IMR-90 (cell line): ENCODE measurements around the gene CUBN. TPM values are rescaled to one million over a fixed set of nuclear protein-coding genes. Genes with fewer than 3 reads are reported as not detected.

Experiments used
- ATAC-seq: fragments of 200-7000 bp; cut with Tn5 transposase; 2 replicates; pipeline ENCODE4 v1.9.1; 2020; ENCODE audit warnings: low read depth, mild to moderate bottlenecking, moderate library complexity
- BruUV-seq: library from RNA; stranded (reverse); fragments of 400-500 nt; replicated peaks from 2 replicates; lab custom pipeline; 2021; lab: Mats Ljungman, UMichigan
- CTCF ChIA-PET: fragments of 300-600 bp; formaldehyde crosslinking; extraction: SDS; loops from one replicate; lab custom pipeline; 2021; ENCODE audit warnings: antibody characterized with exemption; lab: Yijun Ruan, JAX
- POLR2A ChIA-PET: fragments of 300-600 bp; sonication (Branson Sonifier 250); formaldehyde crosslinking; loops from one replicate; lab custom pipeline; 2022; ENCODE audit warnings: antibody characterized with exemption; ENCODE audit not compliant: unreplicated experiment; lab: Charles Lee
- DNase-seq: peaks from one replicate; pipeline ENCODE4 v3.0.0; 2013
- H2AFZ ChIP-seq: replicated peaks from 2 replicates; pipeline ENCODE3; 2013; ENCODE audit warnings: low read length, mild to moderate bottlenecking; ENCODE audit not compliant: poor library complexity
- H2AK5ac ChIP-seq: 2 replicates; pipeline ENCODE4 v1.6.1; 2013; ENCODE audit warnings: low read depth, low read length, inconsistent platforms
- H2AK9ac ChIP-seq: replicated peaks from 2 replicates; pipeline ENCODE3; 2013; ENCODE audit warnings: mild to moderate bottlenecking, low read depth, low read length, moderate library complexity; ENCODE audit not compliant: poor library complexity
- H2BK120ac ChIP-seq: 2 replicates; pipeline ENCODE4 v1.6.1; 2013; ENCODE audit warnings: low read depth, low read length, inconsistent platforms
- H2BK15ac ChIP-seq: 3 replicates; pipeline ENCODE4 v1.6.1; 2013; ENCODE audit warnings: low read depth, low read length, inconsistent platforms
- H2BK20ac ChIP-seq: 2 replicates; pipeline ENCODE4 v1.6.1; 2013; ENCODE audit warnings: low read depth, mild to moderate bottlenecking, inconsistent platforms, low read length, moderate library complexity
- H2BK5ac ChIP-seq: 2 replicates; pipeline ENCODE4 v1.6.1; 2013; ENCODE audit warnings: mild to moderate bottlenecking, low read depth, low read length, inconsistent platforms; ENCODE audit not compliant: poor library complexity, severe bottlenecking
- H3K14ac ChIP-seq: replicated peaks from 2 replicates; pipeline ENCODE4 v1.6.1; 2013; ENCODE audit warnings: low read depth, low read length, inconsistent platforms
- H3K18ac ChIP-seq: 2 replicates; pipeline ENCODE4 v1.6.1; 2013; ENCODE audit warnings: low read depth, low read length, control low read depth
- H3K23ac ChIP-seq: 2 replicates; pipeline ENCODE4 v1.6.1; 2013; ENCODE audit warnings: low read depth, low read length, inconsistent platforms
- H3K27ac ChIP-seq: 2 replicates; pipeline ENCODE4 v1.5.1; 2013; ENCODE audit warnings: mild to moderate bottlenecking, control low read depth, low read length; ENCODE audit not compliant: insufficient read depth
- H3K27me3 ChIP-seq: 2 replicates; pipeline ENCODE4 v1.6.1; 2013; ENCODE audit warnings: low read length; ENCODE audit not compliant: control insufficient read depth, insufficient read depth
- H3K36me3 ChIP-seq: 2 replicates; pipeline ENCODE4 v1.6.1; 2013; ENCODE audit warnings: low read length, mixed read lengths; ENCODE audit not compliant: control insufficient read depth, insufficient read depth
- H3K4ac ChIP-seq: 2 replicates; pipeline ENCODE4 v1.6.1; 2013; ENCODE audit warnings: low read depth, low read length, inconsistent platforms
- H3K4me1 ChIP-seq: 2 replicates; pipeline ENCODE4 v1.6.1; 2013; ENCODE audit warnings: low read length, mixed read lengths; ENCODE audit not compliant: control insufficient read depth, insufficient read depth
- H3K4me2 ChIP-seq: 2 replicates; pipeline ENCODE4 v1.6.1; 2013; ENCODE audit warnings: low read depth, mild to moderate bottlenecking, control low read depth, low read length, moderate library complexity
- H3K4me3 ChIP-seq: 2 replicates; pipeline ENCODE4 v1.5.1; 2013; ENCODE audit warnings: low read depth, mild to moderate bottlenecking, control low read depth, low read length, moderate library complexity; ENCODE audit not compliant: insufficient read depth
- H3K56ac ChIP-seq: 2 replicates; pipeline ENCODE4 v1.6.1; 2013; ENCODE audit warnings: low read length, inconsistent platforms; ENCODE audit not compliant: insufficient read depth; ENCODE audit errors: extremely low read depth
- H3K79me1 ChIP-seq, 2 experiments: 2 replicates each; pipeline ENCODE4 v1.6.1; 2013; ENCODE audit warnings: low read length in 2 of 2, inconsistent platforms in 1 of 2, low read depth in 1 of 2
- H3K9ac ChIP-seq: 2 replicates; pipeline ENCODE4 v1.6.1; 2013; ENCODE audit warnings: low read depth, low read length, control low read depth
- H3K9me1 ChIP-seq: 2 replicates; pipeline ENCODE4 v1.6.1; 2013; ENCODE audit warnings: low read length, inconsistent platforms; ENCODE audit not compliant: insufficient read depth
- H3K9me3 ChIP-seq: 2 replicates; pipeline ENCODE4 v1.6.1; 2013; ENCODE audit warnings: low read length; ENCODE audit not compliant: control insufficient read depth, insufficient read depth
- H4K20me1 ChIP-seq: 2 replicates; pipeline ENCODE4 v1.6.1; 2013; ENCODE audit warnings: low read length, inconsistent platforms; ENCODE audit not compliant: insufficient read depth
- H4K5ac ChIP-seq: 2 replicates; pipeline ENCODE4 v1.6.1; 2013; ENCODE audit warnings: mild to moderate bottlenecking, low read depth, low read length, control low read depth
- H4K8ac ChIP-seq, 2 experiments: 2 replicates each; pipeline ENCODE4 v1.6.1; 2013; ENCODE audit warnings: low read depth in 2 of 2, low read length in 2 of 2, control low read depth in 1 of 2, inconsistent platforms in 1 of 2
- H4K91ac ChIP-seq: 2 replicates; pipeline ENCODE4 v1.6.1; 2013; ENCODE audit warnings: low read depth, low read length, inconsistent platforms; ENCODE audit not compliant: insufficient read depth
- CEBPB ChIP-seq: IDR thresholded peaks from 2 replicates; pipeline ENCODE4 v1.6.1; 2012; ENCODE audit warnings: low read depth, low read length, improper control_type of control experiment
- ELK1 ChIP-seq: fragments of 150-350 bp; IDR thresholded peaks from 2 replicates; pipeline ENCODE4 v1.6.1; 2016; ENCODE audit warnings: low read depth, mild to moderate bottlenecking, low read length, moderate library complexity, borderline replicate concordance
- FOS ChIP-seq: fragments of 150-350 bp; IDR thresholded peaks from 2 replicates; pipeline ENCODE4 v1.6.1; 2016; ENCODE audit warnings: low read depth, low read length
- MAZ ChIP-seq: IDR thresholded peaks from 2 replicates; pipeline ENCODE4 v1.6.1; 2012; ENCODE audit warnings: low read depth, mild to moderate bottlenecking, low read length, improper control_type of control experiment, moderate library complexity, borderline replicate concordance
- POLR2A ChIP-seq: IDR thresholded peaks from 2 replicates; pipeline ENCODE4 v1.6.1; 2012; ENCODE audit warnings: mild to moderate bottlenecking, low read depth, low read length
- RCOR1 ChIP-seq: IDR thresholded peaks from 2 replicates; pipeline ENCODE4 v1.6.1; 2012; ENCODE audit warnings: mild to moderate bottlenecking, low read length, improper control_type of control experiment; ENCODE audit not compliant: insufficient replicate concordance
- WGBS, 2 experiments: methylation state at CpG; one replicate each; pipeline versions ENCODE4 v1.1.5 to v1.1.7; 2013; ENCODE audit warnings: missing lambda C conversion rate in 2 of 2; ENCODE audit not compliant: insufficient read length in 1 of 2; ENCODE audit errors: extremely low coverage in 2 of 2; 5-methylcytosine and 5-hydroxymethylcytosine counted together
- dilution Hi-C: fragments of 300-500 bp; cut with HindIII; formaldehyde crosslinking; loops from one replicate; pipeline ENCODE4 v1.14.3; 2018; ENCODE audit warnings: low sequenced_read_pairs; ENCODE audit not compliant: unreplicated experiment
- in situ Hi-C: fragments of 300-500 bp; cut with MboI; formaldehyde crosslinking; loops from 3 replicates; pipeline ENCODE4 v1.14.3; 2019; ENCODE audit warnings: low sequenced_read_pairs, inconsistent platforms, mixed read lengths
- intact Hi-C: fragments of 100-400 bp; cut with micrococcal nuclease; formaldehyde crosslinking; loops from 2 replicates; pipeline ENCODE4 v1.10.0; 2022
- polyA plus RNA-seq, 3 experiments: library from polyadenylated mRNA; depleted of rRNA; stranded (reverse); fragments of >200 nt; gene quantifications; 2 replicates each; pipeline ENCODE4 v1.2.3, GENCODE V29; 2012; ENCODE audit warnings: low replicate concordance in 1 of 3
- total RNA-seq: library from RNA; depleted of rRNA; stranded (reverse); fragments of >200 nt; gene quantifications from 2 replicates; pipeline ENCODE4 v1.2.3, GENCODE V29; 2012

Gene CUBN
- total and polyA plus RNA-seq, 2 of the 4 experiments (the other 2 are of a cell fraction): 0.19 to 0.54 TPM

GRCh38 chr10:16780338-16780880 is 349.2 kb downstream of the CUBN start:
- no peak overlapping the region for H2AK5ac ChIP-seq
- DNase-seq (no peak), ATAC-seq (no peak)
- H4K91ac ChIP-seq: no peak overlapping the region
- 90% methylated on average over 2 of the region's 7 CpGs; no CpG with 5 or more reads in 1 of the 2 experiments for WGBS, 2 experiments
- in situ Hi-C loops (loop anchor here (5.0 kb wide), 1 partner anchor 878 kb away; no protein-coding TSS in a partner anchor), dilution Hi-C loops (no loop called here), intact Hi-C loops (no loop called here)
- POLR2A ChIA-PET: no interaction called here
- peaks cover 4% of the 10 kb centered on the region; the same call in 1 of the 2 replicates for H3K9me1 ChIP-seq
- no peak overlapping the region for H3K27ac ChIP-seq
- peaks cover 4% of the 10 kb centered on the region for H3K4me1 ChIP-seq
- TF ChIP-seq FOS (no peak), RCOR1 (no peak), ELK1 (no peak), POLR2A (no peak), CEBPB (no peak), MAZ (no peak)
- no peak overlapping the region for H4K8ac ChIP-seq
- peaks cover 18 to 34% of the 10 kb centered on the region in 2 experiments for H3K79me1 ChIP-seq
- H2BK20ac ChIP-seq: no peak overlapping the region
- H3K9ac ChIP-seq: no peak overlapping the region
- H2BK15ac ChIP-seq: no peak overlapping the region
- CTCF ChIA-PET: no interaction called here
- no peaks in the 10 kb centered on the region for H3K9me3 ChIP-seq
- H4K20me1 ChIP-seq: peaks cover 11% of the 10 kb centered on the region
- no peak overlapping the region for H3K4me3 ChIP-seq
- no peaks in the 10 kb centered on the region for H3K27me3 ChIP-seq
- no peak overlapping the region for H2BK5ac ChIP-seq
- no peak overlapping the region for H3K56ac ChIP-seq
- no peak overlapping the region for H4K5ac ChIP-seq
- no TSS peak for BruUV-seq
- no peak overlapping the region for H3K18ac ChIP-seq
- H2AK9ac ChIP-seq: no peak overlapping the region
- H3K4ac ChIP-seq: no peak overlapping the region
- peaks cover 4% of the 10 kb centered on the region for H3K36me3 ChIP-seq
- H3K23ac ChIP-seq: no peak overlapping the region
- no peak overlapping the region for H2BK120ac ChIP-seq
- H2AFZ ChIP-seq: no peak overlapping the region
- no peak overlapping the region for H3K4me2 ChIP-seq
- H3K14ac ChIP-seq: no peak overlapping the region
